SU-DHL-6 (cell line): ENCODE measurements around the gene MAP3K19.

Source experiments
- H2AFZ ChIP-seq: fragments of 200-600 bp; sonication (generic); 2 replicates; pipeline ENCODE4 v1.6.1; 2014; ENCODE audit warnings: low read depth, mild to moderate bottlenecking, moderate library complexity, mixed read lengths, antibody characterized with exemption, low read length; ENCODE audit not compliant: severe bottlenecking
- H3F3A ChIP-seq: fragments of 200-600 bp; shearing (Covaris generic); 2 replicates; pipeline ENCODE4 v1.6.0; 2016; ENCODE audit warnings: antibody characterized with exemption, mild to moderate bottlenecking; ENCODE audit not compliant: insufficient read depth
- H3K27ac ChIP-seq: fragments of 200-600 bp; sonication (generic); 2 replicates; pipeline ENCODE4 v1.5.1; 2016; ENCODE audit warnings: low read depth, mild to moderate bottlenecking, low read length, moderate library complexity, mixed read lengths
- H3K27me3 ChIP-seq: fragments of 200-600 bp; sonication (generic), shearing (Covaris generic); 2 replicates; pipeline ENCODE4 v1.6.0; 2014; ENCODE audit warnings: mild to moderate bottlenecking, low read length
- H3K36me3 ChIP-seq: fragments of 200-600 bp; sonication (generic); 2 replicates; pipeline ENCODE4 v1.6.1; 2014; ENCODE audit warnings: mild to moderate bottlenecking, low read length, mixed read lengths
- H3K4me2 ChIP-seq: fragments of 300-600, 200-600 bp; shearing (Covaris generic), sonication (generic); 2 replicates; pipeline ENCODE4 v1.6.0; 2014; ENCODE audit warnings: low read length, low read depth, mild to moderate bottlenecking; ENCODE audit not compliant: poor library complexity, severe bottlenecking
- H3K4me3 ChIP-seq: fragments of 200-600 bp; sonication (generic); 2 replicates; pipeline ENCODE4 v1.5.1; 2014; ENCODE audit warnings: antibody characterized with exemption, low read length, mild to moderate bottlenecking, mixed read lengths; ENCODE audit not compliant: insufficient read depth, poor library complexity, severe bottlenecking
- H3K79me2 ChIP-seq: fragments of 200-600 bp; sonication (generic); 2 replicates; pipeline ENCODE4 v1.6.1; 2014; ENCODE audit warnings: mild to moderate bottlenecking, low read length, moderate library complexity; ENCODE audit not compliant: insufficient read depth
- H3K9ac ChIP-seq: fragments of 200-600 bp; sonication (generic); 2 replicates; pipeline ENCODE4 v1.7.0; 2014; ENCODE audit warnings: mild to moderate bottlenecking, low read length
- H3K9me2 ChIP-seq: fragments of 200-600 bp; sonication (generic); replicated peaks from 2 replicates; pipeline ENCODE4 v1.6.1; 2014; ENCODE audit warnings: low read length; ENCODE audit not compliant: insufficient read depth
- H3K9me3 ChIP-seq: fragments of 200-600 bp; sonication (generic); 2 replicates; pipeline ENCODE4 v1.6.1; 2014; ENCODE audit warnings: low read length, mixed read lengths; ENCODE audit not compliant: insufficient read depth
- H4K20me1 ChIP-seq: fragments of 200-600 bp; sonication (generic); 2 replicates; pipeline ENCODE4 v1.6.1; 2014; ENCODE audit warnings: low read depth, mild to moderate bottlenecking, antibody characterized with exemption, low read length, moderate library complexity, mixed read lengths
- EZH2phosphoT487 ChIP-seq: fragments of 200-600 bp; sonication (generic), shearing (Covaris generic); conservative IDR thresholded peaks from 2 replicates; pipeline ENCODE4 v1.6.1; 2018; ENCODE audit warnings: mild to moderate bottlenecking, antibody characterized with exemption, low read length, moderate library complexity, mixed read lengths
- TF ChIP-seq, protein P1 (sequence below): fragments of 200-600 bp; sonication (generic); IDR thresholded peaks from one replicate; pipeline ENCODE4 v1.5.1; 2017; ENCODE audit warnings: antibody characterized with exemption, mild to moderate bottlenecking, low read length, moderate library complexity; ENCODE audit not compliant: insufficient read depth, poor library complexity, severe bottlenecking

MAP3K19 gene

DNA sequence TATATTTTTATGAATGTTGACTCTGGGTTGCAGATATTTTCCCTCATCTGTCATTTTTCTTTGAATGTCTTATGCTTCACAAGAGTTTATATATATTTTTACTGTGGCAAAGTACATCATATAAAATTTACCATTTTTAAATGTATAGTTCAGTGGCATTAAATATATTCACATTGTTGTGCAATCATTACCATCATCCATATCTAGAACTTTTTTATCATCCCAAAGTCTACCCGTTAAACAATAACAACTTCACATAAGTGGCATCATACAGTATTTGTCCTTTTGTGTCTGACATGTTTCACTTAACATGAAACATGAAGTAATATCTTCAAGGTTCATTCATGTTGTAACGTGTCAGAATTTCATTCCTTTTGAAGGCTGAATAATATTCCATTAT is 29.3 kb upstream of the MAP3K19 start:
- peaks cover 24% of the 10 kb centered on the region; the same call in 1 of the 2 replicates for H3K9me3 ChIP-seq

DNA sequence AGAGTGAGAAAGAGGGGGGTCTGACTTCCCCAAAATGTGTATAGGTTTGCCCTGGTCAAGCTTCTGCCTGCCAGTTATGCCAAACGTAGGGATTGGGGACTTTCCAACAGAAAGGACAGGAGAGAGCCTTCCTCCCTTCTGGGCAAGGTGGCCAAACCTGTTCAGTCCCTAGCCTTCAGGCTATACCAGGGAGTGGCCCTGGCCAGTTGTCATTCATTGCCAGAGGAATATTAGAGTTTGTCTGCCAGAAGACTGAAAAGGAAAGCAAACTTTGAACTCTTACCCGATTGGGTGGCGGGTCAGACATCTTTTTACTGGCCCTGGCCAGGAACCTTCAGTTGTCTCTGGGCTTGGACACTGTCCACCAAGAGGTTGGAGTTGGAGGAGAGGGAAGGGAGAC is 27.0 kb upstream of the MAP3K19 start:
- Histone ChIP-seq H3K4me2 (no peak overlapping the region), H3K36me3 (peaks cover 44% of the 10 kb centered on the region), H3K4me3 (no peak overlapping the region), H3K27ac (no peak overlapping the region), H3F3A (peaks cover 7% of the 10 kb centered on the region; the same call in 1 of the 2 replicates), H3K9ac (no peak overlapping the region), H3K9me2 (no peaks in the 10 kb centered on the region), H3K79me2 (peaks cover 94% of the 10 kb centered on the region), H3K27me3 (no peaks in the 10 kb centered on the region), H2AFZ (no peak overlapping the region), H3K9me3 (peaks cover 43% of the 10 kb centered on the region; the same call in 1 of the 2 replicates), H4K20me1 (no peaks in the 10 kb centered on the region)
- TF ChIP-seq, protein P1, sequence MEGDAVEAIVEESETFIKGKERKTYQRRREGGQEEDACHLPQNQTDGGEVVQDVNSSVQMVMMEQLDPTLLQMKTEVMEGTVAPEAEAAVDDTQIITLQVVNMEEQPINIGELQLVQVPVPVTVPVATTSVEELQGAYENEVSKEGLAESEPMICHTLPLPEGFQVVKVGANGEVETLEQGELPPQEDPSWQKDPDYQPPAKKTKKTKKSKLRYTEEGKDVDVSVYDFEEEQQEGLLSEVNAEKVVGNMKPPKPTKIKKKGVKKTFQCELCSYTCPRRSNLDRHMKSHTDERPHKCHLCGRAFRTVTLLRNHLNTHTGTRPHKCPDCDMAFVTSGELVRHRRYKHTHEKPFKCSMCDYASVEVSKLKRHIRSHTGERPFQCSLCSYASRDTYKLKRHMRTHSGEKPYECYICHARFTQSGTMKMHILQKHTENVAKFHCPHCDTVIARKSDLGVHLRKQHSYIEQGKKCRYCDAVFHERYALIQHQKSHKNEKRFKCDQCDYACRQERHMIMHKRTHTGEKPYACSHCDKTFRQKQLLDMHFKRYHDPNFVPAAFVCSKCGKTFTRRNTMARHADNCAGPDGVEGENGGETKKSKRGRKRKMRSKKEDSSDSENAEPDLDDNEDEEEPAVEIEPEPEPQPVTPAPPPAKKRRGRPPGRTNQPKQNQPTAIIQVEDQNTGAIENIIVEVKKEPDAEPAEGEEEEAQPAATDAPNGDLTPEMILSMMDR = no peak
- no peak for TF ChIP-seq EZH2phosphoT487

More for the DNA sequence above, 29.3 kb upstream of the MAP3K19 start:
- no peaks in the 10 kb centered on the region for H3K27me3 ChIP-seq
- no peak overlapping the region for H3K4me2 ChIP-seq
- H2AFZ ChIP-seq = no peak overlapping the region
- peaks cover 23% of the 10 kb centered on the region for H3K36me3 ChIP-seq
- peaks cover 7% of the 10 kb centered on the region; the same call in 1 of the 2 replicates for H3F3A ChIP-seq
- no peak for TF ChIP-seq EZH2phosphoT487
- TF ChIP-seq, protein P1 = no peak
- peaks cover 92% of the 10 kb centered on the region for H3K79me2 ChIP-seq
- no peak overlapping the region for H3K4me3 ChIP-seq
- H4K20me1 ChIP-seq = no peaks in the 10 kb centered on the region
- no peak overlapping the region for H3K9ac ChIP-seq
- H3K9me2 ChIP-seq = no peaks in the 10 kb centered on the region
- no peak overlapping the region for H3K27ac ChIP-seq

DNA sequence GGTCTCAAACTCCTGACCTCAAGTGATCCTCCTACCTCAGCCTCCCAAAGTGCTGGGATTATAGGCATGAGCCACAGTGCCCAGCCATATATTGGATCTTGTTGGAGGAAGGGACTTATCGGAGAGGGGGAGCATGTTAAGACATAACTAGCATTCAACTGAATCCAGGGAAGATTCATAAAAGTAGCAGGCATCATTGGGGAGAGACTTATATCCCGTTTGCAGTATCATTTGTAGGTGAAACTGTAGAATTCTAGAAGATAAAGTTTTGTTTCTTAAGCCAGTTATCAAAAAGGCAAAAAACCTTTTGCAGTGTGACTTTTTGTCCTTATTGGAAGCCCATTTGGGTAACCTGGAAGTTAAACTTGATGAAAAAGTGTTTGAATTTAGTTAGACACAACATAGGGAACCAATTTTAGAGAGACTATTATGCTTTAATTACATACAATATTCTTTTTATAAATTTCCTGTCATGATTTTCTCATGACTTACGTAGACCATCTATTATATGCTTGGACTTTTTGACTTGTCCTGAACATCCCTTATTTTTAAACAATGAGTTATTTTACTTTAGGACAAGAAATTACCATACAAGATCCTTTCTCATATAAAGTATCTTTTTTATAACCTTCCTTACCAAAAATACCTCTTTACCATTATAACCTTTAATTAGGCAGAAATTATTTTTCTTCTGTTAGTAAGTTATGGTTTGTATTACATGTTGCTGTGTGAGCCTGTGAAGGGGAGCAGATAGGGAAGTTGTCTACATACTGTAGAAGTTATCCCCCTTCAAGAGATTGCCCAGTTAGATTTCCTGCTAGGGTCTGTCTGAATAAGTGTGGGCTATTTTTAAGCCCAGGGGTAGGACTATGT is 25.1 kb upstream of the MAP3K19 start:
- Histone ChIP-seq H3K36me3 (peaks cover 59% of the 10 kb centered on the region), H3K79me2 (peaks cover 97% of the 10 kb centered on the region)

More for the DNA sequence above, 25.1 kb upstream of the MAP3K19 start:
- TF ChIP-seq, protein P1 = no peak
- TF ChIP-seq EZH2phosphoT487 = no peak
- Histone ChIP-seq H3K9ac (no peak overlapping the region), H3K9me3 (peaks cover 47% of the 10 kb centered on the region; the same call in 1 of the 2 replicates), H3K4me3 (no peak overlapping the region), H4K20me1 (no peaks in the 10 kb centered on the region), H3K4me2 (no peak overlapping the region), H3K27me3 (no peaks in the 10 kb centered on the region), H3K27ac (no peak overlapping the region), H2AFZ (no peak overlapping the region), H3K9me2 (no peaks in the 10 kb centered on the region), H3F3A (peaks cover 7% of the 10 kb centered on the region; the same call in 1 of the 2 replicates)
